Spinal cord (tissue), 10 donors: ENCODE measurements around the gene SERPINE1. TPM values are rescaled to one million over a fixed set of nuclear protein-coding genes. Genes with fewer than 3 reads are reported as not detected.
A peak's percentile ranks its signal among the peaks of the same experiment; 100 is the strongest.

Source experiments
- DNase-seq, 6 donors: peaks; one replicate each; pipeline versions ENCODE4 v3.0.0 to v3.0.0-alpha.2; 2013 to 2015; ENCODE audit warnings: low spot score in 6 of 6, low read depth in 4 of 6
- H3K27ac ChIP-seq: one replicate; pipeline ENCODE4 v1.5.1; 2013; ENCODE audit warnings: low read depth, low read length, control low read depth
- H3K27me3 ChIP-seq: one replicate; pipeline ENCODE4 v1.6.1; 2013; ENCODE audit warnings: low read length; ENCODE audit not compliant: control insufficient read depth, insufficient read depth
- H3K36me3 ChIP-seq: one replicate; pipeline ENCODE4 v1.6.1; 2013; ENCODE audit warnings: low read length; ENCODE audit not compliant: control insufficient read depth, insufficient read depth
- H3K4me1 ChIP-seq: one replicate; pipeline ENCODE4 v1.6.1; 2013; ENCODE audit warnings: low read length; ENCODE audit not compliant: control insufficient read depth, insufficient read depth
- H3K4me3 ChIP-seq: one replicate; pipeline ENCODE4 v1.5.1; 2013; ENCODE audit warnings: low read depth, low read length, control low read depth
- H3K9me3 ChIP-seq: one replicate; pipeline ENCODE4 v1.6.1; 2013; ENCODE audit warnings: low read length; ENCODE audit not compliant: control insufficient read depth, insufficient read depth
- WGBS: methylation state at CpG from one replicate; pipeline ENCODE4 v1.1.5; 2013; ENCODE audit warnings: missing lambda C conversion rate; ENCODE audit not compliant: insufficient coverage; 5-methylcytosine and 5-hydroxymethylcytosine counted together
- polyA plus RNA-seq, 2 donors: library from polyadenylated mRNA; unstranded; fragments of 120-200 nt; gene quantifications; one replicate each; pipeline ENCODE4 v1.2.1, GENCODE V29; 2013; ENCODE audit not compliant: insufficient read length in 2 of 2
- total RNA-seq, 2 donors: library from RNA; depleted of rRNA in 1 of 2; stranded (reverse); fragments of 120-200 nt in 1 of 2; fragments of >200 nt in 1 of 2; gene quantifications; one replicate each; pipeline versions ENCODE4 v1.2.3 to v1.2.4, GENCODE V29; 2013 to 2014
- donor health status: healthy.

SERPINE1 gene
- total and polyA plus RNA-seq, 4 donors: 1.9 to 4.8 (median 2.0) TPM

GRCh38 chr7:101166909-101167644 is 40.2 kb downstream of the SERPINE1 start:
- H3K36me3 ChIP-seq: peaks cover 7% of the 10 kb centered on the region
- H3K4me1 ChIP-seq: peaks cover 74% of the 10 kb centered on the region
- peak in 2 of 6 donors; percentile 51 to 92 for DNase-seq
- H3K27ac ChIP-seq: no peak overlapping the region
- H3K4me3 ChIP-seq: peak overlapping the region; percentile 12
- 1% methylated on average over 12 of the region's 19 CpGs for WGBS
- H3K9me3 ChIP-seq: no peaks in the 10 kb centered on the region
- peaks cover 79% of the 10 kb centered on the region for H3K27me3 ChIP-seq

DNA sequence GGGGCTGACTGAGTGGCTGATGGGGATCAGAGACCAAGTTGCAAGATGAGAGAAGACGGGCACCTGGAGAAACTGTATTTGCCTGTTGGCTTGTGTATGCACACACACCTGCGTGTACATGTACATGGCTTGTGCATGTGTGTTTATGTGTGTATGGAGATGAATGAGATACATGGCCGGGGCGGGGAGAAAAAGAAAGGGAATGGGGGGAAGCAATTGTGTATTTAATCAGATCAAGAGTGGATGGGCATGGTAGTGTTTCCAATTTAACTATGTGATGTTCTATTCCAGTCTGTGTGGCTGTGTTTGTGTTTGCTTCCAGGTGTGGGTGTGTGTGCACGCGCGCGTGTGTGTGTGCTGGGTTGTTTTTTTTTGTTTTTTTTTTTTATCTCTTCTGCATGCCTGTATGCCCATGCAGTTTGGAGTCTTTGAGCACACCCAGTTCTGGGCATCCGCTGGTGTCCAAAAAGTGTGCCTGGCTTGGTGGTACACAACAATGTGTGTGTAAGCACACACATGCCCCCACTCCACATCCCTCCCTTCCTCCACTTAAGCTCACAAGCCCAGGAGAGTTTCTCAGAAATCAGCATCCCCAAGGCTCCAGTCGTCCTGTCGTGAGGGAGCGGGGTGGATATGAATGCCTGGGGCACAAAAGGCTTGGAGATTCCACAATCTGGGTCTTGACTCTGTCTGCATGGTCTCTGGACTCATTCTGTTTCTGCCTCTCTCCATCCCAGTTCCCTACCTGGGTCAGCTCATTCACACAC is 40.9 kb downstream of the SERPINE1 start:
- Histone ChIP-seq H3K4me1 (peaks cover 75% of the 10 kb centered on the region), H3K36me3 (peaks cover 9% of the 10 kb centered on the region), H3K4me3 (no peak overlapping the region)

GRCh38 chr7:101168412-101169049 is 41.6 kb downstream of the SERPINE1 start:
- Histone ChIP-seq H3K27ac (no peak overlapping the region), H3K4me1 (peaks cover 79% of the 10 kb centered on the region)
- no CpG with 5 or more reads among the region's 6 CpGs for WGBS

More for the DNA sequence above, 40.9 kb downstream of the SERPINE1 start:
- H3K27ac ChIP-seq: no peak overlapping the region
- H3K9me3 ChIP-seq: no peaks in the 10 kb centered on the region
- 2% methylated on average over 8 of the region's 12 CpGs for WGBS
- H3K27me3 ChIP-seq: peaks cover 86% of the 10 kb centered on the region
- peak in 2 of 6 donors; percentile 5 to 23 for DNase-seq

DNA sequence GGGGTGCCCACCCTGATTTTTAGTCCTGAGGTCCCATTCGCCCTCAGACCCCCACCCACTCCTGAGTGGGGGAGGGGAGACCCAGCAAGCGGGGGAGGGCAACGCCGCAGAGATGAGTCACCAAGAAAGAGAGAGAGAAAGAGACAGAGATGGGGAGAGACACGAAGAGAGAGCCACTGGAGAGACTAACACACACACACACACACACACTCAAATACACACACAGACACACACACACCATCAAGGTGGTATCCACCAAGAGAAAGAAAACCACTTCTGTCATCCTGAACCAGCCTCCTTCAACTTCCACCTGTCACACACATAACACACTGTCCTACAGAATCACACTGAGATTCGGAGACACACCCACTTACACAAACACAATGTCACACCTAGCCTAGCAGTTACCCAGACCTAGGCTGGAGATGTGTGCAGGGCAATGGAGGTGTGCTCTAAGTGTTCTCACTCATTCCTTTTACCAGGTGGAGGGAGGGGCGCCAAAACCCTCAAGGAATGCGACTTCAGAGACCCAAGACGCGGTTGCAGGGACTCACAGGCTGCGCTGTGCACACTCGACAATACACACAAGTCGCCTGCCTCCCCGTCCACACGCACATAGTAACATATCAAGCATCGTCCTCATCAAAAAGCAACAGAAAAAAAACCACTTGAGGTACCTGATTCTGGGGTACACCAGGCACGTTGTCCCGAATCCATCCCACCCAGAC is 42.4 kb downstream of the SERPINE1 start:
- peak overlapping the region; percentile 35 for H3K4me3 ChIP-seq
- H3K27me3 ChIP-seq: peaks cover 96% of the 10 kb centered on the region
- H3K36me3 ChIP-seq: peaks cover 22% of the 10 kb centered on the region
- DNase-seq: no peak
- under 1% methylated on average over 12 of the region's 18 CpGs for WGBS
- H3K27ac ChIP-seq: no peak overlapping the region
- H3K9me3 ChIP-seq: no peaks in the 10 kb centered on the region
- H3K4me1 ChIP-seq: peaks cover 79% of the 10 kb centered on the region

More at GRCh38 chr7:101168412-101169049, 41.6 kb downstream of the SERPINE1 start:
- peak in 1 of 6 donors; percentile 26 for DNase-seq
- Histone ChIP-seq H3K27me3 (peaks cover 93% of the 10 kb centered on the region), H3K4me3 (no peak overlapping the region), H3K9me3 (no peaks in the 10 kb centered on the region), H3K36me3 (peaks cover 16% of the 10 kb centered on the region)

GRCh38 chr7:101169838-101170551 is 43.1 kb downstream of the SERPINE1 start:
- H3K4me3 ChIP-seq: peak overlapping the region; percentile 35
- H3K9me3 ChIP-seq: no peaks in the 10 kb centered on the region
- H3K36me3 ChIP-seq: peaks cover 25% of the 10 kb centered on the region
- WGBS: under 1% methylated on average over 18 of the region's 33 CpGs
- H3K27ac ChIP-seq: no peak overlapping the region
- peak in 2 of 6 donors; percentile 89 to 96 for DNase-seq
- H3K27me3 ChIP-seq: peaks cover 96% of the 10 kb centered on the region
- peaks cover 75% of the 10 kb centered on the region for H3K4me1 ChIP-seq

DNA sequence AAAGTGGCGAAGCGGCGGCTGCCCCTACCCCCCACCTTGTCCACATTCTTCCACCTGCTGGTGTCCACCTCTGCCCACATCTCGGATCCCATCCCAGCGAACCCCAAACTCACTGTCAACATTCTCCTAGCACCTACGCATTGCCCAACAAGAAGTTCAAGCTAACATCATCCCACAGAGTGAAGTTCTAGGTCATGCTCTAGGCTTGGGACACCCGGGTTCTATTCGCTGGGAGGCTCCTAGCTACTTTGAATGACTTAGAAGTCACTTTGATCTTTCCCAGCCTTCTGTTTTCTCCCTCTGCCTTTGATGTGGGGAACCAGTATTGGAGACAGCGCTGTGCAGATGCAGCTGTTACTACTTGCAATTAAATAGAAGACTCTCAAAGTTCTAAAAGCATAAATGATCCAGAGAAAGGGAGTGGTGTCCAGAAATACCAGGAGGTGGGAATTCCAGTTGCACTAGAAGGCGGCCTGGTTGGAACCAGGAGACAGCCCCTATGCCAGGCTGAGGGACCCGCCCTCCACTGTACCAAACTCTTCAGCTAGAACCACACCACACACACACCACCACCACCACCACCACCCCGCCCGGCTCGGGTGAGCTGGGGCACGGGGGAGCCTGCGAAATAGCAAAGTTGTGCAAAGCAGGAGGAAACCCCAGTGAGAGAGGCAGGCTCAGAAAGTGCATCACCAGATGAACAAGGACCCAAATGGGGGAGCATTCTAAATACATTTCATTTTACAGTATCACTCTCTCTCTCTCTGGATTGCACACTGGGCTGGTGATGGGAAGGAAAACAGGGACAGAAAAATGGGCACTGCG is 43.9 kb downstream of the SERPINE1 start:
- H3K36me3 ChIP-seq: peaks cover 25% of the 10 kb centered on the region
- H3K27ac ChIP-seq: no peak overlapping the region
- peaks cover 67% of the 10 kb centered on the region for H3K4me1 ChIP-seq
- no peak overlapping the region for H3K4me3 ChIP-seq
- DNase-seq: no peak
- WGBS: 7% methylated on average over 12 of the region's 17 CpGs
- H3K27me3 ChIP-seq: peaks cover 96% of the 10 kb centered on the region
- H3K9me3 ChIP-seq: no peaks in the 10 kb centered on the region

GRCh38 chr7:101171442-101171837 is 44.5 kb downstream of the SERPINE1 start:
- H3K4me3 ChIP-seq: no peak overlapping the region
- WGBS: 6% methylated on average over 9 of the region's 13 CpGs

More at GRCh38 chr7:101171442-101171837, 44.5 kb downstream of the SERPINE1 start:
- DNase-seq: peak in 2 of 6 donors; percentile 25 to 49
- Histone ChIP-seq H3K27ac (no peak overlapping the region), H3K27me3 (peaks cover 90% of the 10 kb centered on the region), H3K36me3 (peaks cover 25% of the 10 kb centered on the region), H3K9me3 (no peaks in the 10 kb centered on the region), H3K4me1 (peaks cover 62% of the 10 kb centered on the region)
